IPS-18c (cell line): ENCODE results near the gene C9orf153.
"Not testable (repeated sequence)": the region's sequence is repeated elsewhere in the genome, so short reads cannot be mapped to it uniquely, and the experiment has no call there.

Source experiments
- H3K4me3 ChIP-seq: 2 replicates; pipeline ENCODE4 v1.7.0; 2013; ENCODE audit warnings: low read depth, mild to moderate bottlenecking, low read length, moderate library complexity; ENCODE audit not compliant: insufficient read depth
- H3K9me3 ChIP-seq: one replicate; pipeline ENCODE4 v1.6.1; 2013; ENCODE audit warnings: mild to moderate bottlenecking, low read length, moderate library complexity; ENCODE audit not compliant: control insufficient read depth, insufficient read depth

Gene C9orf153

DNA sequence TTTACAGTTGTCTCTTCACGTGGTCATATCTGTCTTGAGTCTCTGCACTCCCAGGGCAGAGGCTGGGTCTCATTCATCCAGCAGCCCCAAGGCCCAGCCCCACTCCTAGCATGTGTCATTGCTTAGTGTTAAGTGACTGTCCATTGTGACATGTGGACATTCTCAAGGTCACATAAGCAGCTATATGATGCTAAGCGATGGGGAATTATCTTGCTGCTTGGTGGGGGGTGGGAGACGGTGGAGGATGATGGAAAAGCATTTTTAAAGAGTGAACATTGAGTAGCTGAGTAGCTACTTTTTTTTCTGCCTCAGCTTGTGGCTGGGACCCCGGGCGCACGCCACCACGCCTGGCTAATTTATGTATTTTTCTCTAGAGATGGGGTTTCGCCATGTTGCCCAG lies at the start of gene C9orf153:
Gene C9orf153 (minus strand): TSS at position 101 of the 400 bp plus-strand sequence. CDS start 30,054 bp downstream, outside the sequence.
- H3K4me3 ChIP-seq = no peak within 1 kb of the TSS
- H3K9me3 ChIP-seq = no peaks in the 10 kb centered on the region

DNA sequence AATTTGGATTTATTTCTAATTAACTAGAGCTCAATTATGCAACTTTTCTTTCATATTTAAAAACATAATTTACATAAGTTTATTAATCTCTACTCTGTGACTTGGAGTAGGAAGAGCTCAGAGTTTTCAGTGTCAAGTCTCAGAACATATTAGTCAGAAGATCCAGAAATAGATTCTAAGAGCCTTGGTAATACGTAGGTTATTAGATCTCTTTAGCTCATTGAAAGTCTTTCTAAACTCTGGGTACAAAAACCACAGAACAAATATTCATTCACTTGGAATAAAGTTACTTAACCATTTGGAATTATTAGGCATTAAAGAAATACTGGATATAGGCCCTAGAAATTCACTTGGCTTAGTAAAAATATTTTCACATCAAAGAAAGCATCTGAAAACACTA lies 49.2 kb upstream of the C9orf153 start:
- H3K4me3 ChIP-seq = no peak overlapping the region
- no peaks in the 10 kb centered on the region for H3K9me3 ChIP-seq

DNA sequence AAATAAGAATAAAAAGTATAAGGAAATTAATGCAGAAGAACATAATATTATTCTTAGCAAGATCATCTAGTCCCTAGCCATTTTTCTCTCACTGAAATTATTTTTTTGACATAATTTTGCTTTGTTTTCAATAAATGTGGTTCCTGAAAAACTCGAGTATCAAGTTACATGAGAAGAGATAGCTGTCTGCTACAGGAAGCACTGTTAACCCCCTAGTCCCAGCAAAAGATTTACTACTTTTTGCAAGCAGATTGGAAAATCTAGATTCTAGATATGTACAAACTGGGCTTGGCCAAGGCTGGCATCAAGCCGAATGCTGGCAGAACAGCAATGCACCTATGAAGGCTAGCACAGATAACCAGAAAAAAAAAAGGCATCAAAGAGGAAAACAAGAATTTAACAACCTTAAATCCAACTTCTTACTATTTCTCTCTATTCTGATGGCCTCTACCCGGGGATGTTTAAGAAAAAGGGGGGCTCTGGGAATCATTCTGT lies 44.8 kb upstream of the C9orf153 start:
- H3K4me3 ChIP-seq = no peak overlapping the region
- no peaks in the 10 kb centered on the region for H3K9me3 ChIP-seq

DNA sequence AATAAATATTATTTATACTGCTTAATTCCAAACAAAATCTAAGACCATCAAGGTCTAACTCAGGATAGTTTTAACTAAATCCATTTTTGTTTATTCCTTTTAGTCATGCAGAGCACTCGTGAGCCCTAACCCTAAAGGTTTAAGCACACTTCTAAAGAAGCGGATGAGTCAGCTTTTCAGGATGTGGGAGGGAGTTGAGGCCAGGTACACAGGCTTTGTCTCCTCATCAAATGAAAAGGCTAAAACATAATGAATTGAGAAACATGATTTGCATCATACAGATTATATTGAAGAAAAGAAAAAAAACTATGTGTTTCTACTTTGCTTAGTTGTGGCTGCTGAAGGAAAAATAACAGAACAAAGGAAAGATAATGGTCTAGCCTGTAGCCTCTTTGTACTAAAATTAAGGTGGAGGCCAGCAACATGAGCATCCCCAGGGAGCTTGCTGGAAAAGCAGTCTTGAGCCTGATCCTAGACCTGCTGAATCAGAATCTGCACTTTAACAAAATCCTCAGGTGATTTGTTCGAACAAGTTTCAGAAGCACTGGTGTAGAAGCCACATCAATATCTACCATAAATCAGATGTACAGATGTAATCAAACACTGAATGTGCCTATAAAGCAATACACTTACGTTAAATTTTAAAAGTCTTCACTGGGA lies 44.0 kb upstream of the C9orf153 start:
- no peak overlapping the region for H3K4me3 ChIP-seq
- no peaks in the 10 kb centered on the region for H3K9me3 ChIP-seq

DNA sequence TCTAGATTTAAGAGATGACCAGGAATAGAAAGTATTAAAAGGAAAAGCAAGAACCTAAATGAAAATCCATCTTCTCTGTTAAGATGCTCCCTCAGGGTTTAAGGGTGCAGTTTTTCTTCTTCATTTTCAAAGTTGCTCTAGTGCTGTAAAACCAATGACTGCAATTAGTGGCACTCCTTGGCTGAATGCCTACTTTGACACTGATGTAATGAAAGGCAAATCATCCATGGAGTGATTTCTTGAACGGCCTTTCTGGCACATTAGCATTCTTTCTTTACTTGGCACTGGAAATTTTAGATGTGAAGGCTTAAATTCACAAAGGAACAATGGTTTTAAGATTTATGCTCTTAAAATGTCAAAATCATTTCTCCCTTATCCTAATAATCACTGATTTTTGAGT lies 42.2 kb upstream of the C9orf153 start:
- Histone ChIP-seq H3K4me3 (no peak overlapping the region), H3K9me3 (no peaks in the 10 kb centered on the region)

DNA sequence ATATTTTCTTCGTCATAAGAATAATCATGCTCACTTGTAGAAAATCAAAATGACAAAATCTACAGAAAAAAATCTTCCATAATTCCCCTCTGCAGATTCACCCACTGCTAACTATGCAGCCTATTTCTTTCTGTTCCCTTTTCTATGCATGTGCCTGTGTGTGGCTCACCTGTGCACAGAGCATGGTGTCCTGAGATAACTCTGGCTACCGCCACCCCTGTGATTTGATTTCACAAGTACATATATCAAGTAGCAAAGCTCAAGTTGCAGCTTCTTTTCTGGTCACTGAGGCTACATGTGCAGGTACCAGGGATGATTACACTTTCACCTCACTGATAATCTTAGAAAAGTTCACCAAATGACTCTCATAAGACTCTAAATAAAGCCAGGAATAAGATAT lies 41.2 kb upstream of the C9orf153 start:
- Histone ChIP-seq H3K4me3 (no peak overlapping the region), H3K9me3 (no peaks in the 10 kb centered on the region)

DNA sequence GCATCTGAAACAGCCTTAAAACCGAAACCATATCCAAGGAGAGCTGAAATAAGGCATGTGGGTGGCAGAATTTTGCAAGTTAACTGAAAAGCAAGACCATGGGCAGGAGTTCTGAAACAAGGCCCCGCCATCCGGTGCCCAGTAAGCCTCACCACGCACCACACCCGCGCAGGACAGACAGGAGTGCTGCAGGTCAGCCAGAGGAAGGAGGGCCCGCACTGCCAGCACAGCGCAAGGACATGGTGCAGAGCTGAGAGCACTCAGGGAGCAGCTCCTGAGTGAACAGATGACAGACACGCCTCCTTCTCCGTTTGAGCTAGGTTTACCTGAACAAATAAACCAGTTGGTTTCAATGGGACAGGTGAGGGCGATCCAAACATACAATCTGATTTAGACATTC lies 39.4 kb upstream of the C9orf153 start:
- no peak overlapping the region for H3K4me3 ChIP-seq
- no peaks in the 10 kb centered on the region for H3K9me3 ChIP-seq

DNA sequence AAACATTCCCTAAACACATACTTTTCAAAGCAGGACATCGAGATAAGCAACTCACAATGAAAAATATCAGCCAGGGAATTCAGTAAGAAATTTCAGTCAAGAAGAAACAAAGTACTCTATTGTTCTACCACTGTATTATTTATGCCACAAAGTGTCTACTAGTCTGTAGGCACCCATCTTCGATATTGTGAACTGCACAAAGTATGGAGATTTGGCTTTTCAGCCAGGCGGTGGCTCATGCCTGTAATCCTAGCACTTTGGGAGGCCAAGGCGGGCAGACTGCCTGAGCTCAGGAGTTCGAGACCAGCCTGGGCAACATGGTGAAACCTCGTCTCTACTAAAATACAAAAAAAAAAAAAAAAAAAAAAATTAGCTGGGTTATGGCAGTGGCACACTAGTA lies 30.9 kb upstream of the C9orf153 start:
- H3K9me3 ChIP-seq, H3K4me3 ChIP-seq: not testable (repeated sequence)

DNA sequence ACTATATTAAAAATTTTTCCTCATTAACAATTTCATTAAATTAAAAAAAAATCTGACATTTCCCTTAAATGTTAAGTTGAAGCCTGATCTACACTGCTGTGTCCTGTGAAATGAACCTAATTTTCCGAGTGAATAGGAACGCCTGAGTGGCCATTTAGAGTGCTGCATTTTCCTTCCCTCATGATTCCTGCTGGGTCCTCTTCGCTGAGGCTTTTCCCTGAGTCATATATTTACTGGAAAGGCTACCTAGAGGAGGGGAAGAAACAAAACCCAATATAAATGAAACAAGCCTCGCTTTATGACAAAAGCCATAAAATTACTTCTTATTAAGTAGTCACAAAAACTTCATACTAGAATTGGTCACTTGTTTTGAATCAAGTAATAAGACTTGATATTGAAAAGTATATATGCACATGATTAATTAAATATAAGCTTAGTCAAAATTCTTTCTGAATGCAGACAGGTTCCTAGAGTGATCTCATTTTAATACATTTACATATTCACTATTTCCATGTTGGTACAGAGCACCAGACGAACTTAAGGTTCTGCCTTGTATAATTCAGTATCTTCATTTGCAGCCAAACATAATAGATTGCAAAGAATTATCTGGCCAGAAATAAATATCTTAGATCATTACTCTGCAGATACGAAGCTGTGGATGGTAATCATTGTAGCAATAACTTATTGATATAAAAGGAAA lies 29.2 kb upstream of the C9orf153 start:
- H3K4me3 ChIP-seq = no peak overlapping the region
- H3K9me3 ChIP-seq = no peaks in the 10 kb centered on the region

DNA sequence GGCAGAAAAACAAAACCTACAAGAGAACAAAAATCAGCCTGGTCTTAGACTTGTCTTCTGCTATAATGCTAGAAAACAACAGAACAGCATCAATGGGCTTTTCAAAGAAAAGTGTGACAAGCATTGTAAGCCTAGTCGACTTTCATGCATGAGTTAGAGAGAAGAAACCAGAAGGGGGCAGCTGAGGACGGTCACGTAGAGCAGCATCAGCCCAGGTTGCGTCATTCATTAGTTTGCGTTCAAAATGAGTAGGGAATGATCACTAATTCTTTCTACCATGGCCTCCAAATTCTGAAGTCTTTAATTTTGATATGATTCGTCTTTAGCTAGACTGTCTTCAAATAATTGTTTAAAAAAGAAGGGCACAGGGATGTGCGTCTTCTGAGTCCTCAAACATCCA lies 27.6 kb upstream of the C9orf153 start:
- Histone ChIP-seq H3K9me3 (no peaks in the 10 kb centered on the region), H3K4me3 (no peak overlapping the region)

DNA sequence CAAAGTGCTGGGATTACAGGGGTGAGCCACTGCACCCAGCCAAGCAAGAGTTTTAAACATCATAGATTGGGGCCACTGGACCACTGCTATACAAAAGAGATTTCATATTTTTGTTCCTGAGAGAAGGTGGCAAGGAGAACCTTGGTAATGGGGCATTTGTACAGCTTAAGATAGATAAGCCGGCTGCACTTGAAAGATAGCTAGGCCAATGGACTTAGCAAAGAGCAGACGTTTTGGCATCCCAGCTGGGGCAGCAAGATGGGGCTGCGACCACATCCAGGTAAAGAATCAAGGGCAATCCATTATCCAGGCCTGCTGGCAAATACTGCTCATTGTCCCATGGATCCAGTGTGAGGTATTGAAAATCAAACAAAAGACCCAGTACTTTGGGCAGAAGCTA lies 26.8 kb upstream of the C9orf153 start:
- Histone ChIP-seq H3K4me3 (no peak overlapping the region), H3K9me3 (no peaks in the 10 kb centered on the region)

DNA sequence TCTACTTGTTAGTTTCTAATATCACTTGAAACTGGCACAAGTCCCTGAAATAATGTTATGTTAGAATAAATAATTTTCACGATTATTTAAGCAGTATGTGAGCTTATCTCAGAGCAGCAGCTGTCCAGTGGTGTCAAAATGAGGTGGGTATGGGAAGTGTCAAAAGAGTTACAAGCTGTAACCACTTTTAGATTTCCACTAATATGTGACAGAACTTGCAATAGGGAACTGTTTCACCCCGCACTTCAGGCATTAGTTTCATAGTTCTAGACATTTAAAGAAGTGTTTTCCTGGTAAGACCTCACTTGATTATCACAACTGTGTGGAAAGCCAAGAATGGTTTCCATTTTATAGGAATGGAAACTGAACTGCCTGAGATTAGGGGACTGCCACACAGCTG lies 25.8 kb upstream of the C9orf153 start:
- Histone ChIP-seq H3K4me3 (no peak overlapping the region), H3K9me3 (no peaks in the 10 kb centered on the region)

DNA sequence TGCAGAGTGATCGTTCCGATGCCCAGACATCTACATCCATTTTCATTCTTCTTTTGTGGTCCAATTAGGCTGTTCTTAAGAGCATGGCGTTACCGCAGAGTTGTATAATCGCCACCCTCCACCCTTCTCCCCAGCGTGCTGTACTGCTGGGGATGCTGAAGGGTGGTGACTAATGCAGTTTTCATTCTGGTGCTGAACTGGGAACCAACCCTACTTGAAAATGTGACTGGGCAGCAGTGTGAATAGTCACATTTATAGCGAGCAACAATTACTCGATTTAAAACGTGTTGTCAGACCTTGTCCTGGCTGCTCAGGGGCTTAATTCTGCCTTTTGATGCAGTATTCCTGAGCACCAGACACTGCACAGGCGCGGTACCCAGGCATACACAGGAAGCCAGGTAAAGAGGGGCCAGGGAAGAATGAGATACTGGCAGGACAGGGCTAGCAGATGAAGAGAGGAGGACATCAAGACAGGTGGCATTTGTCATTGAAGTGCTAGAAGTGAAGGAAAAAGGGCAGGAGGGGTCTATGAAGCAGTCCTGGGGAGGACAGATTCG lies 23.6 kb upstream of the C9orf153 start:
- Histone ChIP-seq H3K9me3 (no peaks in the 10 kb centered on the region), H3K4me3 (peak overlapping the region; percentile 97)

DNA sequence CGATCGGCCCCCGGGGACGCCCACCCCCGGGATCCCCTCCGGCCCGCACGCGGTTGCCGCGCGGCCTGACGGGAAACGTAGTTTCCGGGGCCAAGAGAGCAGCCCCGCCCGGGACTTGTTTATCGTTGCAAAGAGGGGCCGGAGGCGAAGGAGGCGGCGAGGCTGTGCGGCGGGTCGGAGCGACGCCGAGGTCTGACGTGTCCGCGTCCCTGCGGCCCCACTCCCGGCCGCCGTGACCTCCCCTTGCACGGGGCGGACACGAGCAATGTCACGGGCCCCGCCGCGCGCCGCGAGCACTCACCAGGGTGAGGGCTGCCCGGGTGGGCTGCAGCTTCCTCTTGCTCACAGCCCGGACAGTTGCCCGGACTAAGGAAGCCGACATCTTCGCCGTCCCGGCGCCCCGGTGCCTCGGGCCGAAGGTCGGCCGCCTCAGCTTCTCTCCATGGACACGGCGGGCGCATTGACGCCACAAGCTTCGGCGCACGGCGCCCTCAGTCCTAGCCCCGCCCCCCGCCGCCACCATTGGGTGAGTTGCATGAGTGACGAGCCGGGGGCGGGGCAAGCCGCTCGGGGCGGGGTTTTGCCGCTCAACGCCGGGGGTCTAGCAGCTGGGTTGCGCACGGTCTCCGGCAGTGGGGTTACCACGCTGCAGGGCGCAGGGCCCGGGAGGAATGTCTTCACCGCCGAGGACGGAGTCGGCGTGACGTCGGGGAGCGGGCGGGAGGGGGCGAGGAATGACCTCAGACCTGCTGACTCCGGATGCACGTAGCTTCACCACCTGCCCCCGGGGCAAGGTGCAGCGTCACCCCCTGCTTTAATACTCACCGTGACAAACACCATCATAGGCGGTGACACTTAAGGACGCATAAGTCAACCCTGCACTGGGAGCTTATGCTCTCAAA lies 22.9 kb upstream of the C9orf153 start, which contains the start of gene ISCA1:
Gene ISCA1 (minus strand): TSS at position 462 of the 902 bp plus-strand sequence. CDS start 80 bp downstream, at position 382.
- Histone ChIP-seq H3K4me3 (peak within 1 kb of the TSS; percentile 97), H3K9me3 (no peaks in the 10 kb centered on the region)

DNA sequence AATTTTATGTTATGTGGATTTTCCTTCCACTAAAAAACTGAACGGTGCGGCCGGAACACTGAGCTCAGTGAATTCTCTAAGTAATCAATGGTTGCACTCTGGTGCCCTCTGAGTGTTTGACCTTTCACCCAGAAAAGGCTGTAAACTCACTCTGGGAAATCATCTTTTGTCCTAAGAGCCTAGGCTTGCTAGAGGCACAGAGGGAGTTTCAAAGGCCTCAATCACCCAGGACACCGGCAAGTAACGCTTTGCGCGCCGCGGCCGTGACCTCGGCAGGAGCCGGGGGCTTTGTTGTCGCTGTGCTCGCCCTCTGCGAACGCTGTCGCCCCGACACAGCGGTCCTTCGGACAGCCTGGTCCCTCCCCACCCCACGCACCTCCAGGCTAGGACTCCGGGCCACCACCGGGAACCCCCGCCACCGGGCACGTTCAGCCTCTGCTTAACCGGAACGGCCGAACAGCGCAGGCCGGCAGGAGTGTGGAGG lies 22.2 kb upstream of the C9orf153 start:
- Histone ChIP-seq H3K4me3 (peak overlapping the region; percentile 97), H3K9me3 (no peaks in the 10 kb centered on the region)

DNA sequence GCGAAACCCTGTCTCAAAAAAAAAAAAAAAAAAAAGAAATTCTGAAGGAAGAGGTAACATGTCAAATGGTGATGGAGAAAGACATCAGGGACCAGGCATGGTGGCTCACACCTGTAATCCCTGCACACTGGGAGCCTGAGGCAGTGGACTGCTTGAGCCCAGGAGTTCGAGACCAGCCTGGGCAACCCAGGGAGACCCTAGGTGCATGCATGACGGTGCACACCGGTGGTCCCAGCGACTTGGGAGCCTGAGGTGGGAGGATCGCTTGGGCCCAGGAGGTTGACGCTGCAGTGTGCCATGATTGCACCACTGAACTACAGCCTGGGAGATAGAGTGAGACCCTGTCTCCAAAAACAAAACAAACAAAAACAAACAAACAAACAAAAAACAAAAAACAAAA lies 21.1 kb upstream of the C9orf153 start:
- peak overlapping the region; percentile 15; the same call in 1 of the 2 replicates for H3K4me3 ChIP-seq
- H3K9me3 ChIP-seq = no peaks in the 10 kb centered on the region

DNA sequence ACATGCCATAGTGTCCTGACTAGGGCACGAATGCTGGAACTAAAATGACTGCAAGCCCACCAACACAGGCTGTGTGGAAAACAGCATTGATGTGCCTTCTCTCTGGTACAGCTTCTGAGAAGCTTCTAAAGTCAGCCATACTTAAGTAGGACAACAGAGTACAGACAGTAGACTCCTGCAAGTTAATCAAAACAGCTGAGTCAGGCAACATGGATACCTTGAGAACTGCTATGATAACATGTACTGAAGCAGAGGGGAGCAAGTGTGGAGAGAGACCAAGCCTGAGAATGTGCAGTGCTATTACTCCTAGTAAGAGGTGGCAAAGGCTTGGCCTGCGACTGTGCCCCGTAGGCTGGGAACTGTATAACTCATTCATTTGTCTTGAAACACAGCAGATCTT lies 20.4 kb upstream of the C9orf153 start:
- Histone ChIP-seq H3K9me3 (no peaks in the 10 kb centered on the region), H3K4me3 (no peak overlapping the region)
